B cell (primary cell): ENCODE measurements around the gene NANS. TPM values are rescaled to one million over a fixed set of nuclear protein-coding genes. Genes with fewer than 3 reads are reported as not detected.
"Not testable (repeated sequence)": the region's sequence is repeated elsewhere in the genome, so short reads cannot be mapped to it uniquely, and the experiment has no call there.

Experiments
- ATAC-seq: fragments of 200-7000 bp; cut with Tn5 transposase; one replicate; pipeline ENCODE4 v1.10.0; 2021; ENCODE audit warnings: low read depth, mild to moderate bottlenecking, moderate number of reproducible peaks, moderate library complexity
- CTCF ChIA-PET: fragments of 350-600 bp; sonication (Branson Sonifier 250); formaldehyde crosslinking; loops from one replicate; lab custom pipeline; 2021; ENCODE audit warnings: antibody characterized with exemption, inconsistent platforms; lab: Charles Lee
- POLR2A ChIA-PET: fragments of 350-600 bp; sonication (Branson Sonifier 250); formaldehyde crosslinking; loops from one replicate; lab custom pipeline; 2021; ENCODE audit warnings: antibody characterized with exemption; lab: Charles Lee
- DNase-seq: peaks from one replicate; pipeline ENCODE4 v3.0.0; 2013
- H2AFZ ChIP-seq: 2 replicates; pipeline ENCODE4 v1.6.1; 2012; ENCODE audit warnings: mild to moderate bottlenecking, low read depth, low read length; ENCODE audit not compliant: insufficient read depth, poor library complexity, severe bottlenecking
- H3K27ac ChIP-seq, 2 donors: 1 replicate in 1 of 2; 2 replicates in 1 of 2; pipeline ENCODE4 v1.5.1; 2012 to 2013; ENCODE audit warnings: low read length in 2 of 2, mild to moderate bottlenecking in 2 of 2, moderate library complexity in 1 of 2
- H3K27me3 ChIP-seq, 4 experiments: fragments of 200-600 bp in 1 of 4; sonication (generic) in 1 of 4; replicated peaks in 1 of 4; 1 replicate in 2 of 4; 2 replicates in 2 of 4; pipeline versions ENCODE4 v1.6.1 to v1.7.0; 2013 to 2016; ENCODE audit warnings: low read length in 3 of 4, mild to moderate bottlenecking in 2 of 4, mixed read lengths in 1 of 4, moderate library complexity in 1 of 4; ENCODE audit not compliant: insufficient read depth in 4 of 4, control insufficient read depth in 3 of 4; ENCODE audit errors: control extremely low read depth in 1 of 4
- H3K36me3 ChIP-seq, 2 experiments: replicated peaks in 1 of 2; 1 replicate in 1 of 2; 2 replicates in 1 of 2; pipeline versions ENCODE4 v1.6.1 to v1.7.1; 2013; ENCODE audit warnings: low read length in 1 of 2; ENCODE audit not compliant: insufficient read depth in 2 of 2, control insufficient read depth in 1 of 2; ENCODE audit errors: control extremely low read depth in 1 of 2, extremely low read depth in 1 of 2
- H3K4me1 ChIP-seq, 2 donors: fragments of 200-600 bp in 1 of 2; sonication (generic) in 1 of 2; 1 replicate in 1 of 2; 2 replicates in 1 of 2; pipeline versions ENCODE4 v1.5.1 to v1.6.1; 2013 to 2017; ENCODE audit warnings: low read length in 2 of 2; ENCODE audit not compliant: control insufficient read depth in 2 of 2, insufficient read depth in 2 of 2
- H3K4me2 ChIP-seq: replicated peaks from 2 replicates; pipeline ENCODE3; 2012; ENCODE audit warnings: mild to moderate bottlenecking, low read depth, low read length; ENCODE audit not compliant: poor library complexity, severe bottlenecking
- H3K4me3 ChIP-seq, 5 experiments: fragments of 200-600 bp in 1 of 5; sonication (generic) in 1 of 5; 1 replicate in 3 of 5; 2 replicates in 2 of 5; pipeline versions ENCODE4 v1.5.1 to v1.7.0; 2011 to 2016; ENCODE audit warnings: low read length in 4 of 5, mild to moderate bottlenecking in 4 of 5, low read depth in 2 of 5, control low read depth in 1 of 5, moderate library complexity in 1 of 5; ENCODE audit not compliant: insufficient read depth in 1 of 5; ENCODE audit errors: control extremely low read depth in 1 of 5, extremely low read depth in 1 of 5
- H3K79me2 ChIP-seq: fragments of 200-600 bp; sonication (generic); one replicate; pipeline ENCODE4 v1.6.0; 2016; ENCODE audit warnings: low read length; ENCODE audit not compliant: control insufficient read depth, insufficient read depth
- H3K9ac ChIP-seq: fragments of 200-600 bp; sonication (generic); 2 replicates; pipeline ENCODE4 v1.6.1; 2017; ENCODE audit warnings: mild to moderate bottlenecking, low read length, moderate library complexity
- H3K9me3 ChIP-seq, 3 donors: one replicate each; pipeline versions ENCODE4 v1.6.1 to v1.7.1; 2013; ENCODE audit warnings: low read length in 2 of 3; ENCODE audit not compliant: control insufficient read depth in 2 of 3, insufficient read depth in 1 of 3; ENCODE audit errors: control extremely low read depth in 1 of 3
- H4K20me1 ChIP-seq: 2 replicates; pipeline ENCODE4 v1.6.0; 2012; ENCODE audit warnings: mild to moderate bottlenecking, low read length; ENCODE audit not compliant: insufficient read depth, control insufficient read depth, poor library complexity, severe bottlenecking
- H3K27ac Mint-ChIP-seq: one replicate; pipeline ENCODE4 v1.8.0; 2021; ENCODE audit warnings: mixed read lengths
- H3K27me3 Mint-ChIP-seq: one replicate; pipeline ENCODE4 v1.8.0; 2021; ENCODE audit warnings: mixed read lengths
- H3K4me1 Mint-ChIP-seq: one replicate; pipeline ENCODE4 v1.8.0; 2021; ENCODE audit warnings: mixed read lengths
- H3K4me3 Mint-ChIP-seq: one replicate; pipeline ENCODE4 v1.8.0; 2021; ENCODE audit warnings: mixed read lengths
- H3K9me3 Mint-ChIP-seq: one replicate; pipeline ENCODE4 v1.8.0; 2022; ENCODE audit warnings: mixed read lengths; ENCODE audit not compliant: insufficient read depth
- CTCF ChIP-seq: fragments of 200-600 bp; IDR thresholded peaks from one replicate; pipeline ENCODE4 v1.8.0; 2022; ENCODE audit warnings: antibody characterized with exemption, mild to moderate bottlenecking
- EZH2 ChIP-seq: IDR thresholded peaks from 2 replicates; pipeline ENCODE4 v1.6.1; 2012; ENCODE audit warnings: borderline replicate concordance, low read depth, mild to moderate bottlenecking, moderate library complexity, low read length; ENCODE audit not compliant: insufficient read depth, poor library complexity, severe bottlenecking
- WGBS: methylation state at CpG from one replicate; pipeline ENCODE4 v1.1.5; 2013; ENCODE audit warnings: missing lambda C conversion rate; ENCODE audit not compliant: insufficient coverage; 5-methylcytosine and 5-hydroxymethylcytosine counted together
- intact Hi-C: fragments of 100-400 bp; cut with micrococcal nuclease; formaldehyde crosslinking; loops from one replicate; pipeline ENCODE4 v1.10.0; 2022
- polyA plus RNA-seq: library from polyadenylated mRNA; depleted of rRNA; stranded (reverse); fragments of >200 nt; gene quantifications from 2 replicates; pipeline ENCODE4 v1.2.3, GENCODE V29; 2012
- total RNA-seq, 2 donors: library from RNA; stranded (reverse); fragments of 120-200 nt in 1 of 2; gene quantifications; 1 replicate in 1 of 2; 2 replicates in 1 of 2; pipeline versions ENCODE4 v1.2.3 to v1.2.4, GENCODE V29; 2013 to 2022

Gene NANS
- total and polyA plus RNA-seq, 2 donors (not counting 1 experiment from before 2014, with no cell fraction given) = 14.2 to 14.9 TPM

GRCh38 chr9:98019098-98019497 lies 37.4 kb upstream of the NANS start:
- Mint-ChIP-seq H3K27me3 (no peaks in the 10 kb centered on the region), H3K4me3 (no peak overlapping the region), H3K27ac (peak overlapping the region; percentile 21), H3K9me3 (no peaks in the 10 kb centered on the region), H3K4me1 (peaks cover 2% of the 10 kb centered on the region)
- Histone ChIP-seq H3K27ac (no peak overlapping the region), H3K9me3 (no peaks in the 10 kb centered on the region), H4K20me1 (no peaks in the 10 kb centered on the region), H3K36me3 (peaks cover 0 to 33% of the 10 kb centered on the region in 2 experiments), H3K4me3 (no peak overlapping the region), H3K9ac (no peak overlapping the region), H3K4me2 (no peak overlapping the region), H2AFZ (no peak overlapping the region), H3K27me3 (no peaks in the 10 kb centered on the region), H3K4me1 (no peaks in the 10 kb centered on the region), H3K79me2 (no peaks in the 10 kb centered on the region)
- POLR2A ChIA-PET = no interaction called here
- no peak for DNase-seq
- WGBS = 60% methylated on average over 1 of the region's 4 CpGs
- CTCF ChIA-PET = interaction anchor here (0.8 to 1.8 kb wide), 3 partner anchors 15 to 35 kb away, joined by 3 to 7 read pairs (median 3); no protein-coding TSS in a partner anchor
- TF ChIP-seq CTCF (no peak), EZH2 (no peak)
- intact Hi-C loops = no loop called here
- ATAC-seq = no peak

- H3K9me3 Mint-ChIP-seq, H3K27me3 ChIP-seq, H3K4me2 ChIP-seq, H3K79me2 ChIP-seq, H3K9me3 ChIP-seq, H4K20me1 ChIP-seq, H3K4me1 ChIP-seq, ATAC-seq, H3K4me1 Mint-ChIP-seq, H3K4me3 ChIP-seq, H3K4me3 Mint-ChIP-seq, H3K27me3 Mint-ChIP-seq, POLR2A ChIA-PET, H2AFZ ChIP-seq, H3K27ac Mint-ChIP-seq, H3K27ac ChIP-seq, H3K9ac ChIP-seq, intact Hi-C loops, DNase-seq: not testable (repeated sequence)
- H3K36me3 ChIP-seq = peaks cover 0 to 33% of the 10 kb centered on the region in 2 experiments
- CTCF ChIA-PET = interaction anchor here (0.8 to 1.8 kb wide), 3 partner anchors 14 to 36 kb away, joined by 3 to 7 read pairs (median 3); no protein-coding TSS in a partner anchor
- 89% methylated on average over 3 of the region's 5 CpGs for WGBS
Observed at GRCh38 chr9:98019869-98020268, 36.7 kb upstream of the NANS start.
